Neural cell (in vitro differentiated cells): Measurements from ENCODE around the gene TBCB. TPM values are rescaled to one million over a fixed set of nuclear protein-coding genes. Genes with fewer than 3 reads are reported as not detected.

Source experiments
- polyA plus RNA-seq: library from polyadenylated mRNA; depleted of rRNA; stranded (reverse); fragments of >200 nt; gene quantifications from 2 replicates; pipeline ENCODE4 v1.2.3, GENCODE V29; 2014

The TBCB gene
- polyA plus RNA-seq, 1 donor from 2014 or later, result 640 TPM

Other genes starting within 250 kb of the TBCB start
- 390 and 407 TPM in 2 replicates for gene APLP1, start 246.9 kb upstream of the TBCB start, polyA plus RNA-seq
- gene NFKBID, start 214.9 kb upstream of the TBCB start, polyA plus RNA-seq, result 6.2 and 6.8 TPM in 2 replicates
- gene HCST, start 212.9 kb upstream of the TBCB start, polyA plus RNA-seq, result not detected in 2 replicates
- not detected in 2 replicates for gene TYROBP, start 207.2 kb upstream of the TBCB start, polyA plus RNA-seq
- gene LRFN3, start 179.1 kb upstream of the TBCB start, polyA plus RNA-seq, result 10.1 and 11.1 TPM in 2 replicates
- 65.3 and 71.6 TPM in 2 replicates for gene SDHAF1, start 120.3 kb upstream of the TBCB start, polyA plus RNA-seq
- gene SYNE4, start 106.7 kb upstream of the TBCB start, polyA plus RNA-seq, result 0.16 and 0.19 TPM in 2 replicates
- gene ALKBH6, start 101.3 kb upstream of the TBCB start, polyA plus RNA-seq, result 45.6 and 63.2 TPM in 2 replicates
- 5.6 and 7.8 TPM in 2 replicates for gene CLIP3, start 82.6 kb upstream of the TBCB start, polyA plus RNA-seq
- gene THAP8, start 61.2 kb upstream of the TBCB start, polyA plus RNA-seq, result 3.8 and 5.5 TPM in 2 replicates
- gene WDR62, start 60.6 kb upstream of the TBCB start, polyA plus RNA-seq, result 0.35 and 0.84 TPM in 2 replicates
- gene OVOL3, start 4.3 kb upstream of the TBCB start, polyA plus RNA-seq, result not detected in 2 replicates
- gene POLR2I, start 593 bp upstream of the TBCB start, polyA plus RNA-seq, result 159 and 169 TPM in 2 replicates
- gene CAPNS1, start 24.6 kb downstream of the TBCB start, polyA plus RNA-seq, result 67.3 and 87.8 TPM in 2 replicates
- gene COX7A1, start 37.0 kb downstream of the TBCB start, polyA plus RNA-seq, result not detected in 2 replicates
- gene ZNF565, start 99.2 kb downstream of the TBCB start, polyA plus RNA-seq, result 9.4 and 9.7 TPM in 2 replicates
- 162 and 215 TPM in 2 replicates for gene ZNF146, start 99.6 kb downstream of the TBCB start, polyA plus RNA-seq